ENCODE measurements around the gene EEFSEC.
"Not testable (repeated sequence)": the region's sequence is repeated elsewhere in the genome, so short reads cannot be mapped to it uniquely, and the experiment has no call there.

The EEFSEC gene

DNA sequence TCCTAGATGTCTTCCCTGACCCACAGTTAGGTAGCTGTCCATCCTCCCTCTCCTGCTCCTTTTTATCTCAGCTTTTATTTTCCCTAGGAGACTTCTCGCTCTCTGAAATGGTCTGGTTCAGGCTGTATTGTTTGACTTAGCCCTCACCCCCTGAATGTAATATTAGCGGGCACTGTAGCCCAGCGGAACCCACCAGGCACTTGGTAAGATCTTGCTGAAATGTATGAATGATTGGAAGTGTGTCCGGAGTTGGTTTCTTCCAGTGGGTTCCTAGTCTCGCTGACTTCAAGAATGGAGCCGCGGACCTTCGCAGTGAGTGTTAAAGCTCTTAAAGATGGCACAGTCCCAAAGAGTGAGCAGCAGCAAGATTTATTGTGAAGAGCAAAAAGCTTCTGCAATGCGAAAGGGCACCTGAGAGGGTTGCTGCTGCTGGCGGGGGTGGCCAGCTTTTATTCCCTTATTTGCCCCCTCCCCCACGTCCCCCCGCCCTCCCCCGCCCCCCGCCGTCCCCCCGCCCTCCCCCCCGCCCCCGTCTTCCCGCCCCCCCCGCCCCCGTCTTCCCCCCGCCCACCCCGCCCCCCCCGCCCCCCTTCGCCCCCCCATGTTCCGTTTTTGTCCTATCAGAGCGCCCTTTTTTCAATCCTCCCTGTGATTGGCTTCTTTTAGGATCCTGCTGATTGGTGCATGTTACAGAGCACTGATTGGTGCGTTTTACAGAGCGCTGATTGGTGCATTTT lies 694 bp upstream of the EEFSEC start:
- Histone ChIP-seq H3K27me3 (ENCODE audit: control insufficient read depth, insufficient read depth, low read length, poor library complexity, severe bottlenecking) (peaks cover 38% of the 10 kb centered on the region), H3K4me1 (ENCODE audit: control insufficient read depth, insufficient read depth, low read length) (no peaks in the 10 kb centered on the region), H3K4me3 (ENCODE audit: insufficient read depth, low read depth, low read length) (peak overlapping the region; percentile 63), H3K27ac (ENCODE audit: insufficient read depth, low read depth, low read length, poor library complexity, severe bottlenecking) (no peak overlapping the region), H3K9me3 (ENCODE audit: control insufficient read depth, low read length) (no peaks in the 10 kb centered on the region), H3K36me3 (ENCODE audit: control insufficient read depth, insufficient read depth, low read length) (no peaks in the 10 kb centered on the region)
- 73 to 81% methylated on average over 11 to 13 of the region's 29 CpGs for WGBS, 2 experiments

GRCh38 chr3:128154354-128154753 lies 1.1 kb downstream of the EEFSEC start:
- H3K36me3 ChIP-seq (ENCODE audit: control insufficient read depth, insufficient read depth, low read length); H3K27ac ChIP-seq (ENCODE audit: insufficient read depth, low read depth, low read length, poor library complexity, severe bottlenecking); H3K9me3 ChIP-seq (ENCODE audit: control insufficient read depth, low read length); H3K4me1 ChIP-seq (ENCODE audit: control insufficient read depth, insufficient read depth, low read length): not testable (repeated sequence)
- WGBS, 2 experiments, result 86 to 94% methylated on average over 16 of the region's 16 CpGs
- Histone ChIP-seq H3K4me3 (ENCODE audit: insufficient read depth, low read depth, low read length) (peak overlapping the region; percentile 63), H3K27me3 (ENCODE audit: control insufficient read depth, insufficient read depth, low read length, poor library complexity, severe bottlenecking) (peaks cover 26% of the 10 kb centered on the region)

DNA sequence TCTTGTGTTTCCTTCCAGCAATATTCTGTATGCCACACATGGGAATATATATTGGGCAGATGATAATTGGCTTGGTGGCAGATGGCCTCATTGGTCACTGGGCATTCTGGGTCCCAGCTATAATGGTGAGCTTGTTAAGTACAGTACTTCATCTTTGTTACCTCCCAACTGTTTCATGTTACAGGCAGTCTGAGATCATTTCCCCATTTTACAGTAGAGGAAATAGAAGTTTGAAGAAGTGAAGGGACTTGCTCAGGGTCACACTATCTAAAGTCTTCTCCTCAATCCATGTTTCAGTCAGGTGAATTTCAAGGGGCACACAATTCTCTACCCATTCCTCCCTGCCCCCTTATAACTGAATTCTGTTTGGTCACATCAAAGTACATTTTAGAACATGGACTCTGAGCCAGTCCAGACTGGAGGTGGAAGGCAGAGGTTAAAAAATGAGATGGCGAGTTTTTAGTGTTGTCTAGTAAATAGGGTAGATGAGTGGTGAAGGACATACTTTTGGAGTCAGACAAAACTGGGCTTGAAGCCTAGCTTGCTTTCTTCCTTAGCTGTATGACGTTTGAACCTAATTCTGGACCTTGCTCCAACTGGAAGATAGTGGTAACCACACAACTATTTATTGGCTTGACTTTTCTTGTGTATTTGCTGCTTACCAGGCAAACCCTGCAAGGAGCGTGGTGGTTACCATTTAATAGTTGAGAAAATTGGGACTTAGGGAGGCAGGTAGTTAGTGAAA lies 2.5 kb downstream of the EEFSEC start:
- Histone ChIP-seq H3K36me3 (ENCODE audit: control insufficient read depth, insufficient read depth, low read length) (no peaks in the 10 kb centered on the region), H3K4me1 (ENCODE audit: control insufficient read depth, insufficient read depth, low read length) (no peaks in the 10 kb centered on the region), H3K27me3 (ENCODE audit: control insufficient read depth, insufficient read depth, low read length, poor library complexity, severe bottlenecking) (peaks cover 26% of the 10 kb centered on the region), H3K9me3 (ENCODE audit: control insufficient read depth, low read length) (no peaks in the 10 kb centered on the region), H3K27ac (ENCODE audit: insufficient read depth, low read depth, low read length, poor library complexity, severe bottlenecking) (no peak overlapping the region), H3K4me3 (ENCODE audit: insufficient read depth, low read depth, low read length) (no peak overlapping the region)
- 90 to 94% methylated on average over 3 of the region's 3 CpGs for WGBS, 2 experiments

GRCh38 chr3:128160661-128161060 lies 7.4 kb downstream of the EEFSEC start:
- Histone ChIP-seq H3K4me1 (ENCODE audit: control insufficient read depth, insufficient read depth, low read length) (no peaks in the 10 kb centered on the region), H3K27ac (ENCODE audit: insufficient read depth, low read depth, low read length, poor library complexity, severe bottlenecking) (no peak overlapping the region), H3K9me3 (ENCODE audit: control insufficient read depth, low read length) (no peaks in the 10 kb centered on the region), H3K27me3 (ENCODE audit: control insufficient read depth, insufficient read depth, low read length, poor library complexity, severe bottlenecking) (no peaks in the 10 kb centered on the region), H3K36me3 (ENCODE audit: control insufficient read depth, insufficient read depth, low read length) (no peaks in the 10 kb centered on the region), H3K4me3 (ENCODE audit: insufficient read depth, low read depth, low read length) (no peak overlapping the region)
- 95% methylated on average over 5 of the region's 5 CpGs; no CpG with 5 or more reads in 1 of the 2 experiments for WGBS, 2 experiments

DNA sequence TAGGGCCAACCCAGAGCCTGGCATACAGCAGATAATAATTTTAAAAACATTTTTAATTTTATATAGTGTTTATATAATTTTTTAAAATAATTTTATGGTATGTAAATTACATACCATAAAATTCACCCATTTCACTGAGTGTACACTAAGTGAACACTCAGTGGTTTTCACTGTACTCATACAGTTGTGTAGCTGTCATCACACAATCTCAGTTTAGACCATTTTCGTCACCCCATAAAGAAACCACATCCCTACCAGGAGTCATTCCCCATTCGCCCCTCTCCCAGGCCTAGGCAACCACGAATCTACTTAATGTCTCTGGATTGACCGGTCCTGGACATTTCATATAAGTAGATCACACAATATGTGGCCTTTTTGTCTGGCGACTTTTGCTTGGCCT lies 10.2 kb downstream of the EEFSEC start:
- Histone ChIP-seq H3K27ac (ENCODE audit: insufficient read depth, low read depth, low read length, poor library complexity, severe bottlenecking) (no peak overlapping the region), H3K4me3 (ENCODE audit: insufficient read depth, low read depth, low read length) (no peak overlapping the region), H3K9me3 (ENCODE audit: control insufficient read depth, low read length) (no peaks in the 10 kb centered on the region), H3K36me3 (ENCODE audit: control insufficient read depth, insufficient read depth, low read length) (no peaks in the 10 kb centered on the region), H3K27me3 (ENCODE audit: control insufficient read depth, insufficient read depth, low read length, poor library complexity, severe bottlenecking) (no peaks in the 10 kb centered on the region), H3K4me1 (ENCODE audit: control insufficient read depth, insufficient read depth, low read length) (peaks cover 11% of the 10 kb centered on the region)
- 92 to 95% methylated on average over 5 of the region's 5 CpGs for WGBS, 2 experiments

- H3K27me3 ChIP-seq (ENCODE audit: control insufficient read depth, insufficient read depth, low read length, poor library complexity, severe bottlenecking), result peaks cover 4% of the 10 kb centered on the region
- no peaks in the 10 kb centered on the region for H3K9me3 ChIP-seq (ENCODE audit: control insufficient read depth, low read length)
- no peak overlapping the region for H3K27ac ChIP-seq (ENCODE audit: insufficient read depth, low read depth, low read length, poor library complexity, severe bottlenecking)
- no peaks in the 10 kb centered on the region for H3K36me3 ChIP-seq (ENCODE audit: control insufficient read depth, insufficient read depth, low read length)
- 82 to 90% methylated on average over 5 of the region's 5 CpGs for WGBS, 2 experiments
- no peak overlapping the region for H3K4me3 ChIP-seq (ENCODE audit: insufficient read depth, low read depth, low read length)
- peaks cover 11% of the 10 kb centered on the region for H3K4me1 ChIP-seq (ENCODE audit: control insufficient read depth, insufficient read depth, low read length)
Measured at GRCh38 chr3:128166971-128167453, 13.7 kb downstream of the EEFSEC start.

DNA sequence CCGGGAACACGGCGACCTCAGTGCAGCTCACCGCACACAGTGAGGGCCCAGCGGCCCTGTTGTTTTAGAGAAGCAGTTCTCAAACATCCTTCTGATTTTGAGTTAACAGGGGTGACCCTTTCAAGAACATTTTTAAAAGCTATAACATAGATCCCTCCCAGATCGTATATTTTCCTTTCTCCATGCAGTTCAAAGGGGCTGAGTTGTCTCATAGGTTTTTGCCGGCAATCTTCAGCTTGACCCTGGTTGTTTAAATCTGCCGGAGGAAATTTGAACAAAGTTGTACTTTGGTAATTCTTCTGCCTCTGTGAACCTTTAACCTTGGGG lies 14.3 kb downstream of the EEFSEC start:
- no peak overlapping the region for H3K27ac ChIP-seq (ENCODE audit: insufficient read depth, low read depth, low read length, poor library complexity, severe bottlenecking)

GRCh38 chr3:128167973-128168674 lies 14.8 kb downstream of the EEFSEC start:
- no peak overlapping the region for H3K4me3 ChIP-seq (ENCODE audit: insufficient read depth, low read depth, low read length)
- no peak overlapping the region for H3K27ac ChIP-seq (ENCODE audit: insufficient read depth, low read depth, low read length, poor library complexity, severe bottlenecking)
- no peaks in the 10 kb centered on the region for H3K36me3 ChIP-seq (ENCODE audit: control insufficient read depth, insufficient read depth, low read length)
- peaks cover 11% of the 10 kb centered on the region for H3K4me1 ChIP-seq (ENCODE audit: control insufficient read depth, insufficient read depth, low read length)
- no peaks in the 10 kb centered on the region for H3K9me3 ChIP-seq (ENCODE audit: control insufficient read depth, low read length)
- peaks cover 4% of the 10 kb centered on the region for H3K27me3 ChIP-seq (ENCODE audit: control insufficient read depth, insufficient read depth, low read length, poor library complexity, severe bottlenecking)
- 13 to 15% methylated on average over 5 of the region's 5 CpGs for WGBS, 2 experiments

More for the DNA sequence above, 14.3 kb downstream of the EEFSEC start:
- WGBS, 2 experiments, result 83% methylated on average over 8 of the region's 8 CpGs
- H3K4me1 ChIP-seq (ENCODE audit: control insufficient read depth, insufficient read depth, low read length), result peaks cover 11% of the 10 kb centered on the region
- no peaks in the 10 kb centered on the region for H3K36me3 ChIP-seq (ENCODE audit: control insufficient read depth, insufficient read depth, low read length)
- H3K4me3 ChIP-seq (ENCODE audit: insufficient read depth, low read depth, low read length), result no peak overlapping the region
- H3K9me3 ChIP-seq (ENCODE audit: control insufficient read depth, low read length), result no peaks in the 10 kb centered on the region
- peaks cover 4% of the 10 kb centered on the region for H3K27me3 ChIP-seq (ENCODE audit: control insufficient read depth, insufficient read depth, low read length, poor library complexity, severe bottlenecking)

- Histone ChIP-seq H3K27ac (ENCODE audit: insufficient read depth, low read depth, low read length, poor library complexity, severe bottlenecking) (no peak overlapping the region), H3K4me3 (ENCODE audit: insufficient read depth, low read depth, low read length) (no peak overlapping the region), H3K4me1 (ENCODE audit: control insufficient read depth, insufficient read depth, low read length) (peaks cover 11% of the 10 kb centered on the region), H3K9me3 (ENCODE audit: control insufficient read depth, low read length) (no peaks in the 10 kb centered on the region), H3K36me3 (ENCODE audit: control insufficient read depth, insufficient read depth, low read length) (no peaks in the 10 kb centered on the region), H3K27me3 (ENCODE audit: control insufficient read depth, insufficient read depth, low read length, poor library complexity, severe bottlenecking) (peaks cover 4% of the 10 kb centered on the region)
- 92 to 98% methylated on average over 4 of the region's 4 CpGs for WGBS, 2 experiments
Measured at GRCh38 chr3:128168836-128169235, 15.6 kb downstream of the EEFSEC start.

Measured in ectodermal cell (in vitro differentiated cells).